Subcutaneous adipose tissue (tissue), 4 donors: ENCODE results near the gene OMP. TPM values are rescaled to one million over a fixed set of nuclear protein-coding genes. Genes with fewer than 3 reads are reported as not detected.

Experiments
- CTCF ChIP-seq: fragments of 450-650 bp; IDR thresholded peaks from one replicate; pipeline ENCODE4 v1.5.1; 2016; ENCODE audit warnings: low read depth, mild to moderate bottlenecking, control low read depth, antibody characterized with exemption, moderate library complexity
- total RNA-seq, 4 donors: library from RNA; depleted of rRNA; stranded (reverse); fragments of >200 nt; gene quantifications; one replicate each; pipeline ENCODE4 v1.1.0, GENCODE V29; 2016

Gene OMP
- total RNA-seq, 4 donors from 2014 or later, result not detected

- no peak for TF ChIP-seq CTCF
Observed at GRCh38 chr11:77117492-77117891, 14.9 kb downstream of the OMP start.

- no peak for TF ChIP-seq CTCF
Observed at GRCh38 chr11:77118086-77118485, 15.4 kb downstream of the OMP start.

- no peak for TF ChIP-seq CTCF
Observed at GRCh38 chr11:77118971-77119370, 16.3 kb downstream of the OMP start.

DNA sequence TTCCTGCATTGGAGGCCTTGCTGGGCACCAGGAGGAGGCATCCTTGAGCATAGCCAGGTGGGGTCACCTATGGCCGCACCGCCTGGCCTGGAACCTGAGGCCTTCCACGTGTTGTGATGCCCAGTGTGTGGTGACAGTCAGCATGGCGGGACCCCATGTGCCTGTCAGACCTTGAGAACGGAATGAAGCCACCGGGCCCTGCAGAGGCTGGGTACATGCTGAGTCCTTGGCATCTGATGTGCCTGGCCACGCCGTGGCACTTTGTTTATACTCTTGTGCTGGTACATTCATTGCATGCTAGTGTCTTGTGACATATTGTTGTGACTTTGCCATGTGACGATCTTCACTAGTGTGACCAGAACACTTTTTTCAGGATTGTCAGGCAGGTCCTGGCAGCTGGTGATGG, 16.9 kb downstream of the OMP start:
- TF ChIP-seq CTCF, result no peak

GRCh38 chr11:77120571-77120970, 17.9 kb downstream of the OMP start:
- no peak for TF ChIP-seq CTCF

DNA sequence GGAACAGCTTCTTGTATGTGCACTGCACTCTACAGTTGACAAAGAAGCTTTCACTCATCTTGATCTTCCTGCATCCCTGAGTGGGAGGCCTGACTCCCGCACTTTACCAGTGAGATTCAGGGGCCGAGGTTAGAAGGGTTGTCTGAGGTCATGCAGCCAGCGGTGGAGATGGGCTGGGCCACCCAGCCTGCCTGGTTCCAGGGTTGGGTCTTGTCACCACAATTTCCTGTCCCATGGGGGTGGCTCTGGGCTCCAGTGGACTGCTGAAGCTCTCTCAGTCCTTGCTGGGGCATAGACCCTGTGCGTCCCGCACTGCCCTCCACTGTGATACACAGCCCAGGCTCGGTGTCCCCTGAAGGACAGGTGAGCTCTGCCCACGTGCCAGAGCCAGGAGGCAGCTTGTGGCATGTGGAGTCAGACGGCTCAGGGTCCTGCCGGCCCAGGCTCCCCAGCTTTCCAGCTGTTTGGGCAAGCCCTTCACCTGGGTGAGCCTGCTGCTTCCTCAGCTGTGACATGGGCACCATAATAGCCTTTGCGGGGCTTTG, 18.5 kb downstream of the OMP start:
- no peak for TF ChIP-seq CTCF

DNA sequence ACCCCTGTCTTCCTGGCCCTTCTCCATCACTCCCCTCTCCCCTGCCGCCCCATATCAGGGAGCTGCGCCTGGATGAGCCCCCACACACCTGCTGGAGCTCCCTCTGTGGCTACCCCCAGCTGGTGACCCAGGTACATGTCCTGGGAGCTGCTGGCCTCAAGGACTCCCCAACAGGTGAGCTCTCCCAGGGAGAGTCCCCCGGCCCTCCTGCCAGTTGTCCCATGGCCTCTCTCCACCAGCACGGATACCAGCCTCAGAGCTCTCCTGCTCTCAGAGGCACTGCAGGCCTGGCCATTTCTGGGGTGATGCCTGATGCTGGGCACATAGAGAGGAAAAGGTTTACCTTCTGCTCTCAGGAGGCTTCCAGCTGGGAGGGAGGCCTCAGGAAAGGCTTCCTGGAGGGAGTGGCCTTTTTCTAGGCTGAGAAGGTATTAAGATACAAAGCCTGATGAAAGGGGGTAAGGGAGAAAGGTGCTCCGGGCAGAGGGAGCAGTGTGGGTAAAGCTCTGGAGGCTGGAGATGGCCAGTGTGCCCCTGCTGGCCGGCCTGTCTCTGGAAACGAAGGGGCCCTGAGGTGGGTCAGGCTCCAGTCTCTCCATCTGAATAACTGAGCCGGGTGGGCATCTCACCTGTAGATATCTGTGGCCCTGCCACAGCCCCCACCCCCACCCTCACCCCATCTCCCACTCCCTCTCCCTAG, 19.4 kb downstream of the OMP start:
- TF ChIP-seq CTCF, result no peak
